ENCODE results near the gene PPEF2.
A peak's percentile ranks its signal among the peaks of the same experiment; 100 is the strongest.

The PPEF2 gene

DNA sequence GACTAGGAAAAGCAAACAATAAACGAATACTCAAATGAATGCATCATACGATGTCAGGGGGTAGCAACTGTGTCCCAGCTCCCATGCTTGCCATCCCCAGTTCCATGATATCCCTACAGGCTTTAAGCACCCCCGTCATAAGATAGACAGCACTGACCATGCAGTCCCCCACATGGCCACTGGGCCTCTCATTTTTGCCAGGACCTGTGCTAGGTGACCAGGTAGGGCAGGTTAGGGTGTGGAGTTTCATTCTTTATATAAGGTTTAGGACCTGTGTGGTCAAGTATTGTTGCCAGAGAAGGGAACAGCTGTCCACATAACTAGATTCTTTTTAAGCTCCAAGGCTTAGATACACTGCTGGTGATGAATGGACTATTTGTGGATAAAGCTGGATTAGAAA, 9.7 kb downstream of the PPEF2 start:
- no peak for DNase-seq (ENCODE audit: low read depth)

GRCh38 chr4:75891611-75892010, 10.6 kb downstream of the PPEF2 start:
- DNase-seq (ENCODE audit: low read depth): no peak

GRCh38 chr4:75889537-75890199, 12.6 kb downstream of the PPEF2 start:
- DNase-seq (ENCODE audit: low read depth): no peak

- no peak for DNase-seq (ENCODE audit: low read depth)
Observed at GRCh38 chr4:75886104-75886503, 16.1 kb downstream of the PPEF2 start.

- no peak for DNase-seq (ENCODE audit: low read depth)
Observed at GRCh38 chr4:75881476-75881875, 20.8 kb downstream of the PPEF2 start.

GRCh38 chr4:75880278-75880677, 22.0 kb downstream of the PPEF2 start:
- DNase-seq (ENCODE audit: low read depth): no peak

GRCh38 chr4:75878246-75878756, 24.0 kb downstream of the PPEF2 start:
- no peak for DNase-seq (ENCODE audit: low read depth)

DNA sequence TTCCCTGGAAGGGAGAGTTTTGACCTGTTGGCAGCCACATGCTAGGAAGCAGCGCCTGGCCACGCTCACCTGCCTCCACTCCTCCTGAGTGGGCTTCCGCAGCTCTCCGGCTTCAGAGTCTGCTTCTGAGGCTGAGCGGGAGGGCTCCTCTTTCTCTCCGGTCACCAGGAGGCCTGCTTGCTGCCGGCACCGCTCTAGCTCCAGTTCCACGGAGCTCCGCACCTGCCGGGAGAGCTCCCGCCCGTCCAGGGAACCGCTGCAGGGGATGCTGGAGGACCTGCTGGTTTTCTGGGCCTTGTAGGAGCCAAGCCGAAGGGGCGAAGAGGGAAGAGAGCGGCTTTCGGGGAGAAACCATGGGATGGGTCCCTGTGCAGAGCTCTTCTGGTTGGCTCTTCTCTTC, 26.0 kb downstream of the PPEF2 start:
- no peak for DNase-seq (ENCODE audit: low read depth)

- DNase-seq (ENCODE audit: low read depth): no peak
Observed at GRCh38 chr4:75869100-75869499, 33.2 kb downstream of the PPEF2 start.

GRCh38 chr4:75867130-75867529, 35.1 kb downstream of the PPEF2 start:
- DNase-seq (ENCODE audit: low read depth): no peak

DNA sequence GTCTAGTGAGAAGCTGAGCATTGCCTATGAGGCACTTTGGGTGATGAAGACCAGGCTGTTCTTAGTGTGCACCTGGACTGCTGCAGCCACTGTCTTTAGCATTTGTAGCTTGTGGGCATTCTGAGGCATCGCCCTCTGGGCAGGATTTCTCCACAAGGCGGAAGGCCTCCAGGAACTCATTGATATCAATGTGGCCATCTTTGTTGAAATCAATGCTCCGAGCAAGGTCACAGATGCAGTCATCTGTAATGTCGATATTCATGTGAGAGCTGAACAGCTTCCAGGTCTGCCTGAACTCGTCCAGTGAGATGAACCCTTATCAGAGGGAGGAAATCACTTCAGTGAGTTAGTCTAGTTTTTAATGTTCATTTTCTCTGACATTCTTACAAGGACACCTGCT, 41.6 kb downstream of the PPEF2 start:
- no peak for DNase-seq (ENCODE audit: low read depth)

- DNase-seq (ENCODE audit: low read depth): no peak
Observed at GRCh38 chr4:75858721-75859120, 43.5 kb downstream of the PPEF2 start.

GRCh38 chr4:75849461-75849860, 52.8 kb downstream of the PPEF2 start:
- DNase-seq (ENCODE audit: low read depth): no peak

- DNase-seq (ENCODE audit: low read depth): no peak
Observed at GRCh38 chr4:75848891-75849290, 53.4 kb downstream of the PPEF2 start.

- peak; percentile 77 for DNase-seq (ENCODE audit: low read depth)
Observed at GRCh38 chr4:75848171-75848760, 54.0 kb downstream of the PPEF2 start.

GRCh38 chr4:75845992-75846391, 56.3 kb downstream of the PPEF2 start:
- no peak for DNase-seq (ENCODE audit: low read depth)

DNA sequence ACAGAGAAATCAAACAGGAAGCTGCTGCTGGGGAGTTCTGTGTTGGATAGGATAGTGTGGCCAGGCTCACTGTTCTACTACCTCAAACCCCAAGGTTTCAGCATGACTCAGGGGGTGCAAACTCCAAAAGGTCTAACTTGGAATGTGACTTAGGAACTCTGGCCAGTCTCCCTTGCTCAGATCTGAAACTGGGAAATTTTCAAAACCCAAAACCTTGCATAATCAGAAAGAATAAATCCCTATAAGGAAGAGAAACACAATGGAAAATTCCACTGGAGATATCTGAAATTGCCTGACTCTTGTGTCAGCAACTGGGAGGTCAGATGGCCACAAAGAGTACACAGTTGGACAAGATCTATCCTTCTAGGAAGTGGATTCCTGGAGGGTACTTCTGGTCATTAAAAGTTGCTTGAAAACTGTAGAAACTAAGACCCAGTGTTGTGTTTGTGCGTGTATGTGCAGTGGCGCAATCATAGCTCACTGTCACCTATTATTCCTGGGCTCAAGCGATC, 58.0 kb downstream of the PPEF2 start:
- DNase-seq (ENCODE audit: low read depth): peak; percentile 95

DNA sequence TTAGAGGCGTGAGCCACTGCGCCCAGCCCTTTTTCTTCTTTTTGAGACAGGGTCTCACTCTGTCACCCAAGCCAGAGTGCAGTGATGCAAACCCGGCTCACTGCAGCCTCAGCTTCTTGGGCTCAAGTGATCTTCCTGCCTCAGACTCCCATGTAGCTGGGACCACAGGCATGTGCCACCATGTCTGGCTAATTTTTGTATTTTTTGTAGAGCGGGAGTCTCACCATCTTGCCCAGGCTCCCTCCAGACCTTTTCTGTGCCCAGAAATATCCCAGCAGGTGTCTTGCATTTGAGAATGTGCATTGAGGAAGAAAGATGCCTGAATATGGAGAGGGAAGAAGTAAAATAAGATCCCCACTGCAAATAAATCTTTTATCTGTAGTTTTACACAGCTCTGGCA, 58.7 kb downstream of the PPEF2 start:
- no peak for DNase-seq (ENCODE audit: low read depth)

DNA sequence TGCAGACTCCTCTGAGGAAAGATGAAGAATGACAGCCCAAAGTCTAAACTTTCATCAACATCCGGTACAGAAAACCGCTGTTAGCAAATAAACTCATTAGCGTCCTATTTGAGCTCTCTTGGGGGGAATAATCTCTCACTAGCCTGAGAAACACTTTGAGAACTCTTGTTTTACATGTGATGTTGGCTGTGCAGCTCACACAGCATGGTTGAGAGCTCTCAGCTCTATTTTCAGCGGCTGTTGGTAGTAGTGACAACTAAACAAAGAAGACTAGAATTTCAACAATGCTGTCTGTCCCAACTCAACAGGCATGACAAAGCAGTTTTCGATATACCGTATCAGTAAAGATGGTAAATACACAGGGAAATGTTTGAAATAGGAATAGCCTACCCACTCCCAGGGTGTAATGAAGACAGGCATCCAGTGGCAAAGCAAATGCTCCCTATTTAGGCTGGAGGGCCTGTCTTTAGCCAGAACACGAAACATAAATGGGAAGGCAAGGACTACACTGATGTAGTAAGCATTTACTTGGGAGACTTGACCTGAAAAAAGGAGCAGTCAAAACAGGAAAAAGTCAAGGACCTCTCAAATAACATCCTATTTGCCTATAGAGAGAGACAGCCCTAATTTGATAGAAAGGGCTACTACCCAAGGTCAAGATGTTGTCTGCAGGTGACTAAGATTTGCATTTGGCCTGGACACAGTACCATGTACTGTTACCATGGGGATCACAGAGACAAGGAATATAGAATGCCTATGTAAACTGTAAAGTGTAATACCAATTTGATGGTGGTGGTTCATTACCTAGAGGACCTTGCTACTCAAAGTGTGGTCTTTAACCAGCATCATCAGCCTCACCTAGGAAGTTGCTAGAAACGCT, 60.4 kb downstream of the PPEF2 start:
- DNase-seq (ENCODE audit: low read depth): no peak

- DNase-seq (ENCODE audit: low read depth): no peak
Observed at GRCh38 chr4:75834772-75835154, 67.5 kb downstream of the PPEF2 start.

GRCh38 chr4:75834095-75834771, 68.0 kb downstream of the PPEF2 start:
- DNase-seq (ENCODE audit: low read depth): no peak

- DNase-seq (ENCODE audit: low read depth): no peak
Observed at GRCh38 chr4:75831856-75832405, 70.3 kb downstream of the PPEF2 start.

All from GM04503 (cell line).